Mesendoderm (in vitro differentiated cells): ENCODE results near the gene ADCYAP1. TPM values are rescaled to one million over a fixed set of nuclear protein-coding genes. Genes with fewer than 3 reads are reported as not detected.
A peak's percentile ranks its signal among the peaks of the same experiment; 100 is the strongest.
"Not testable (repeated sequence)": the region's sequence is repeated elsewhere in the genome, so short reads cannot be mapped to it uniquely, and the experiment has no call there.

Experiments used
- DNase-seq: peaks from one replicate; pipeline ENCODE4 v3.0.0; 2013
- H2AK5ac ChIP-seq: 2 replicates; pipeline ENCODE4 v1.6.1; 2013; ENCODE audit warnings: low read length, inconsistent platforms
- H2BK120ac ChIP-seq: 2 replicates; pipeline ENCODE4 v1.6.1; 2013; ENCODE audit warnings: low read depth, mild to moderate bottlenecking, low read length, moderate library complexity, mixed read lengths
- H2BK15ac ChIP-seq: replicated peaks from 2 replicates; pipeline ENCODE4 v1.6.1; 2013; ENCODE audit warnings: low read depth, mild to moderate bottlenecking, moderate library complexity
- H2BK5ac ChIP-seq: 2 replicates; pipeline ENCODE4 v1.6.1; 2013; ENCODE audit warnings: low read length, inconsistent platforms
- H3K18ac ChIP-seq: 2 replicates; pipeline ENCODE4 v1.6.1; 2013; ENCODE audit warnings: mild to moderate bottlenecking, low read length, mixed read lengths
- H3K23ac ChIP-seq: one replicate; pipeline ENCODE4 v1.6.1; 2013; ENCODE audit warnings: low read length
- H3K27ac ChIP-seq: 2 replicates; pipeline ENCODE4 v1.5.1; 2013; ENCODE audit warnings: low read depth, mild to moderate bottlenecking, inconsistent platforms, low read length, moderate library complexity
- H3K27me3 ChIP-seq: 2 replicates; pipeline ENCODE4 v1.6.1; 2013; ENCODE audit warnings: low read length, control low read depth, mild to moderate bottlenecking, inconsistent platforms; ENCODE audit not compliant: insufficient read depth, poor library complexity
- H3K36me3 ChIP-seq: 2 replicates; pipeline ENCODE4 v1.6.1; 2013; ENCODE audit warnings: low read length, inconsistent platforms; ENCODE audit not compliant: control insufficient read depth, insufficient read depth
- H3K4ac ChIP-seq: one replicate; pipeline ENCODE4 v1.6.1; 2013; ENCODE audit warnings: low read depth, mild to moderate bottlenecking, low read length, moderate library complexity
- H3K4me1 ChIP-seq: 2 replicates; pipeline ENCODE4 v1.6.1; 2013; ENCODE audit warnings: low read depth, low read length, inconsistent platforms; ENCODE audit not compliant: control insufficient read depth
- H3K4me2 ChIP-seq: 2 replicates; pipeline ENCODE4 v1.6.1; 2013; ENCODE audit warnings: low read length
- H3K4me3 ChIP-seq: 2 replicates; pipeline ENCODE4 v1.5.1; 2013; ENCODE audit warnings: mild to moderate bottlenecking, low read length
- H3K56ac ChIP-seq: one replicate; pipeline ENCODE4 v1.6.1; 2013; ENCODE audit warnings: low read length
- H3K79me1 ChIP-seq: 2 replicates; pipeline ENCODE4 v1.6.1; 2013; ENCODE audit warnings: low read length, inconsistent platforms
- H3K79me2 ChIP-seq: 2 replicates; pipeline ENCODE4 v1.6.1; 2013; ENCODE audit warnings: mild to moderate bottlenecking, low read length; ENCODE audit not compliant: control insufficient read depth, insufficient read depth
- H3K9ac ChIP-seq: 2 replicates; pipeline ENCODE4 v1.6.1; 2013; ENCODE audit warnings: low read length, inconsistent platforms
- H4K5ac ChIP-seq: one replicate; pipeline ENCODE4 v1.6.1; 2013; ENCODE audit warnings: low read length
- H4K8ac ChIP-seq: one replicate; pipeline ENCODE4 v1.6.1; 2013; ENCODE audit warnings: low read depth, mild to moderate bottlenecking, control low read depth, low read length, moderate library complexity
- WGBS: extraction: QIAGEN DNeasy Blood & Tissue Kit; methylation state at CpG from one replicate; pipeline ENCODE4 v1.1.7; 2013; ENCODE audit warnings: low lambda C conversion rate, missing lambda C conversion rate; ENCODE audit not compliant: insufficient coverage; ENCODE audit errors: extremely low coverage; 5-methylcytosine and 5-hydroxymethylcytosine counted together
- polyA plus RNA-seq, 2 experiments: library from polyadenylated mRNA; stranded (reverse); fragments of 200-250 nt; gene quantifications; one replicate each; pipeline ENCODE4 v1.2.3, GENCODE V29; 2013

ADCYAP1 gene
- polyA plus RNA-seq (2013, experiment 1 of 2): 0.03 TPM
- polyA plus RNA-seq (2013, experiment 2 of 2): 0.04 TPM

DNA sequence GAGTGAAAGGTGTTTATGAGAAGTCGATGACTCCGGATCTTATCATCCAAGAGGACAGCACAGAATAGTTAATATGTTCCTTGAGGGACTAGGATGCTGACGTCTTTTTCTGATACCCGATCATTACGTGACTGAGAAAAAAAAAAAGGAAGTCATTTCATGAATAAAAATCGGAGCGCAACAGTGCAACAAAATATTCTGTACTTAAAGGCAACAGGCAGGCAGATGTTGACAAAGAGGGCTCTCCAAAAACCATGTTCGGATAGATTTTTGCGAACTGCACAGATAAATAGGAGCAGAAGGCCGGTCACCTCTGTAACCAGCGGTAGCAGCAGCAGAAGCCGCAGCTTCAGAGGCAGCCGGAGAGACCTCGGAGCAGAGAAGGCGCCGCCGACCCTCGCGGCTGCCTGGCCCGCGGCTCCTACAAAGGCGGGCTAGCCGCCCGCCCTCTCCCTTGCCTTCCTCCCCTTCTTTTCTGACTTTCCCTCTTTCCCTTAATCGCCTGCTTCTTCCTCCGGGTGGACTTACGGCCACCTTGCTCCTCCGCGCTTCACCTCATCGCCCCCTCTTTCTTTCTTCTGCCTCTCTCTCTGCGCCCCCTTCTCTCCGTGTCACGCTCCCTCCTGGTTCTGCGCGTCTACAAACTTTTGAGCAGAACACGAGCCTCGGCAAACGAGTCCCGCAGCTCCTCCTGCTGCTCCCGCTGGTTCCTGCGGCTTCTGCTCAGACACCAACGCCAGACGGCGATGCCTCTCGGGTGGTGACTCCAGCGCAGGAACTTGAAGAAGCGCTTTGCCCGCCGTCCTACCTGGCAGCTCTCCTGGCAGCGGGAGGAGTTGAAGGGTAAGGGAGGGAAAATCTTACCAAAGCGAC lies at the start of gene ADCYAP1:
ADCYAP1 (plus strand) TSS at position 654 of the 873 bp plus-strand sequence. CDS start 516 bp downstream, outside the sequence.
- Histone ChIP-seq H2AK5ac (no peak within 1 kb of the TSS), H3K56ac (no peak within 1 kb of the TSS), H3K23ac (no peak within 1 kb of the TSS), H3K36me3 (no peaks in the 10 kb centered on the region), H3K4ac (no peak within 1 kb of the TSS), H3K4me2 (peak within 1 kb of the TSS; percentile 16), H3K4me1 (peaks cover 2% of the 10 kb centered on the region), H4K8ac (no peak within 1 kb of the TSS), H3K27me3 (peaks cover 53% of the 10 kb centered on the region), H3K79me1 (no peaks in the 10 kb centered on the region), H3K4me3 (no peak within 1 kb of the TSS), H2BK15ac (no peak within 1 kb of the TSS), H3K9ac (no peak within 1 kb of the TSS), H3K27ac (no peak within 1 kb of the TSS), H3K18ac (no peak within 1 kb of the TSS), H4K5ac (no peak within 1 kb of the TSS), H2BK5ac (no peak within 1 kb of the TSS), H2BK120ac (no peak within 1 kb of the TSS), H3K79me2 (no peaks in the 10 kb centered on the region)
- DNase-seq: peak; percentile 80
- WGBS: no CpG with 5 or more reads among the region's 51 CpGs

DNA sequence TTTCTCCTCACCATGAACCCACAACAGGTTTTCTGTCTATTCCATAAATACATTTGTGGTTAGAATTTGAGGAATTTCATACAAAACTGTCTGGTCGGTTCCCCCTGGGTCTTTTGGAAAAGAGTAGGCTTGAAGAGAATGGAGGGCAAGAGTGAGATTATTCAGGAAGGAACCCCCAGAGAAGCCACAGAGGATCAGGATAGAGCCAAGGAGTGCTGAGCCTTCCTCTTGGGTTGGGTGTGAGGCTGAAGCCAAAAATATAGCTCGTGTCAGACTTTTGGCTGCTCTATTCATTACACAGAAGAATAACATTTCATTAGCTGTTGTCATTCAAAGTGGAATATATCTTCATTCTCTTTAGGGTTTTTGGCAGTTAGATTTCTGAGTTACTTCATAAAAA lies 46.7 kb upstream of the ADCYAP1 start:
- Histone ChIP-seq H4K5ac (no peak overlapping the region), H2BK5ac (no peak overlapping the region), H2BK120ac (no peak overlapping the region), H3K27ac (no peak overlapping the region), H3K4me1 (no peaks in the 10 kb centered on the region), H3K56ac (no peak overlapping the region), H3K9ac (no peak overlapping the region), H2BK15ac (no peak overlapping the region), H3K18ac (no peak overlapping the region), H3K23ac (no peak overlapping the region), H3K4me2 (no peak overlapping the region), H3K4ac (no peak overlapping the region), H3K79me1 (no peaks in the 10 kb centered on the region), H3K4me3 (no peak overlapping the region), H3K36me3 (no peaks in the 10 kb centered on the region), H3K79me2 (no peaks in the 10 kb centered on the region), H4K8ac (no peak overlapping the region), H2AK5ac (no peak overlapping the region), H3K27me3 (no peaks in the 10 kb centered on the region)
- no peak for DNase-seq
- WGBS: no CpG with 5 or more reads among the region's 2 CpGs

DNA sequence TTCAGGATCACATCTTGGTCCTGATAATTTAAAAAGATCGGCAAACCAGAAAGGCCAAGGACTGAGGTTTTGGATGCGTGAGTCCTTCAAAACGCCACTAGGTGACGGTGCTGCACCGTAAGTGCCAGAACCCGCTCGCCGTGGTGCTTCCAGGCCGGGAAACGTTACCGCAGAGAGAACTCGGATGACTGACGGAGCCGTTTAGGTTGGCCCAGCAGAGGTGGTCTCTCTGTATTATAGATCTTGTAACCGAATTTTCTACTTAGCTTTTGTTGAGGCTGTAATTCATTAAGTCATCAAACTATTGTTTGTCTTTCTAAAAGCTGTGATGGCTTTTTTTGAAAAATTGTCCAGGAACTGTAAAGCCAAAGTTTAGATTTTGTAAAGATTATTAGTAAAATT lies 39.8 kb upstream of the ADCYAP1 start:
- Histone ChIP-seq H3K36me3 (no peaks in the 10 kb centered on the region), H3K27me3 (no peaks in the 10 kb centered on the region), H2BK5ac (no peak overlapping the region), H2BK120ac (no peak overlapping the region), H3K4ac (no peak overlapping the region), H3K18ac (no peak overlapping the region), H4K5ac (no peak overlapping the region), H3K79me1 (no peaks in the 10 kb centered on the region), H3K56ac (no peak overlapping the region), H3K4me1 (no peaks in the 10 kb centered on the region), H2BK15ac (no peak overlapping the region), H3K79me2 (no peaks in the 10 kb centered on the region), H3K9ac (no peak overlapping the region), H3K4me3 (no peak overlapping the region), H4K8ac (no peak overlapping the region), H3K27ac (no peak overlapping the region), H2AK5ac (no peak overlapping the region), H3K4me2 (no peak overlapping the region), H3K23ac (no peak overlapping the region)
- peak; percentile 79 for DNase-seq
- WGBS: no CpG with 5 or more reads among the region's 15 CpGs

DNA sequence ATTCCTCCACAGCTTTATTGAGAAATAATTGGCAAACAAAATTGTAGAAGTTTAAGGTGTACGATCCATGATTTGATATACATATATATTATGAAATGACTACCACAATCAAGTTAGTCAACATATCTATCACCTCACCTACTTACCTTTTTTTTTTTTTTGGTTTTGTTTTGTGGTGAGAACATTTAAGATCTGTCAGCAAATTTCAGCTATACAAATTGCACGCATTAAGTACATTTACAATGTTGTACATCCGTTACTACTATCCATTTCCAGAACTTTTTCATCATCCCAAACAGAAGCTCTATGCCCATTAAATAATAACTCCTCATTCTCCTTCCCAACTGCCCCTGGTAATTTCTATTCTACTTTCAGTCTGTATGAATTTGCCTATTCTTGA lies 37.4 kb upstream of the ADCYAP1 start:
- DNase-seq: no peak
- Histone ChIP-seq H3K27ac (no peak overlapping the region), H3K4ac (no peak overlapping the region), H3K79me1 (no peaks in the 10 kb centered on the region), H3K4me2 (no peak overlapping the region), H3K18ac (no peak overlapping the region), H2BK120ac (no peak overlapping the region), H3K4me3 (no peak overlapping the region), H3K56ac (no peak overlapping the region), H3K27me3 (no peaks in the 10 kb centered on the region), H3K9ac (no peak overlapping the region), H2BK5ac (no peak overlapping the region), H2AK5ac (no peak overlapping the region), H3K23ac (no peak overlapping the region), H3K79me2 (no peaks in the 10 kb centered on the region), H3K36me3 (no peaks in the 10 kb centered on the region), H4K5ac (no peak overlapping the region), H3K4me1 (no peaks in the 10 kb centered on the region), H4K8ac (no peak overlapping the region), H2BK15ac (no peak overlapping the region)
- no CpG with 5 or more reads among the region's 3 CpGs for WGBS

DNA sequence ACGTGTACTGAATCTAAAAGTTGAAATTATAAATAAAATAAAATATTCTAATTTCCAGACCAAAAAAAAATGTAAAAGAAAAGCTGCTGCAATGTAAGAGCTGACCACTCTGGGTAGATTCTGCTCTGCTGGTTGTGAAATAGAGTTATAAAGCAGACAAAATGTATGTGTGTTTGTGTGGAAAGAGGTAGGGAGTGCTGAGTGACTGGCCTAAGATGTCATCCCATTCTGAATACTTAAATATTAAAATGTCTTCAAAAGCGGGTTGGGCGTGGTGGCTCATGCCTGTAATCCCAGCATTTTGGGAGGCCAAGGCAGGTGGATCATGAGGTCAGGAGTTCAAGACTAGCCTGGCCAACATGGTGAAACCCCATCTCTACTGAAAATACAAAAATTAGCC lies 31.2 kb upstream of the ADCYAP1 start:
- H3K27ac ChIP-seq, H3K4ac ChIP-seq, H2BK15ac ChIP-seq, H2BK5ac ChIP-seq, H3K79me1 ChIP-seq, H3K9ac ChIP-seq, H3K23ac ChIP-seq, H3K18ac ChIP-seq, H4K5ac ChIP-seq, H3K56ac ChIP-seq, H4K8ac ChIP-seq, H3K36me3 ChIP-seq, H2AK5ac ChIP-seq, H3K79me2 ChIP-seq, DNase-seq, H3K4me2 ChIP-seq, H3K4me3 ChIP-seq, H2BK120ac ChIP-seq, H3K27me3 ChIP-seq, H3K4me1 ChIP-seq: not testable (repeated sequence)
- WGBS: no CpG with 5 or more reads among the region's 3 CpGs

DNA sequence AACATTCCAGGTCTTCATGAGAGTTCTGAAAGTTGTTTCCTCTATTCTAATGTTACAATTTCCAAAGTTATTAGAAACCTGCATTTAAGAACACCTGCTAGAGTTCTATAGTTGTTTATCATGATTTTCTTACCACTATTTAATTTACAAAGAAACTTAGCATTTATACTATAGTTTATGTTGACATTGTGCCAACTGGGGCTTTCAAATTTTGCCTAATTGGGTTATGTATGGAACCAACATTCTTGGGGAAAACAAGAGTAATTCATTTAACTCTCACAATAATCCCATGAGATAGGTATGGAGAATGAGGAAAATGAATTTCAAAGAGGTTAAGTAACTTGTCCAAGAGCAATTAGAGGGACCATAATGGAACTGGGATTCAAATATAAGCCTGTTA lies 28.8 kb upstream of the ADCYAP1 start:
- Histone ChIP-seq H3K36me3 (no peaks in the 10 kb centered on the region), H3K4me2 (no peak overlapping the region), H2BK5ac (no peak overlapping the region), H4K5ac (no peak overlapping the region), H3K27me3 (no peaks in the 10 kb centered on the region), H2BK15ac (no peak overlapping the region), H3K9ac (no peak overlapping the region), H3K23ac (no peak overlapping the region), H3K18ac (no peak overlapping the region), H2BK120ac (no peak overlapping the region), H2AK5ac (no peak overlapping the region), H3K27ac (no peak overlapping the region), H3K79me2 (no peaks in the 10 kb centered on the region), H3K79me1 (no peaks in the 10 kb centered on the region), H3K4me1 (no peaks in the 10 kb centered on the region), H4K8ac (no peak overlapping the region), H3K4ac (no peak overlapping the region), H3K56ac (no peak overlapping the region), H3K4me3 (no peak overlapping the region)
- DNase-seq: no peak
